Astrocyte (in vitro differentiated cells and primary cell): ENCODE results near the gene TPGS1. TPM values are rescaled to one million over a fixed set of nuclear protein-coding genes. Genes with fewer than 3 reads are reported as not detected.

Experiments
- DNase-seq: peaks from one replicate; pipeline ENCODE4 v3.0.0-alpha.2; 2010; ENCODE audit warnings: low read depth
- FAIRE-seq: peaks from 2 replicates; lab custom pipeline; 2011; peaks lifted over from hg19 to GRCh38; lab: Jason Lieb, UNC
- H2AFZ ChIP-seq: 2 replicates; pipeline ENCODE4 v1.6.0; 2012; ENCODE audit warnings: low read depth, low read length, inconsistent platforms
- H3K27ac ChIP-seq: 2 replicates; pipeline ENCODE4 v1.5.1; 2011; ENCODE audit warnings: low read depth, low read length, inconsistent platforms
- H3K27me3 ChIP-seq: 2 replicates; pipeline ENCODE4 v1.6.0; 2011; ENCODE audit warnings: low read length, inconsistent platforms; ENCODE audit not compliant: insufficient read depth
- H3K36me3 ChIP-seq: 2 replicates; pipeline ENCODE4 v1.5.1; 2011; ENCODE audit warnings: low read length, inconsistent platforms; ENCODE audit not compliant: insufficient read depth
- H3K4me1 ChIP-seq: 2 replicates; pipeline ENCODE4 v1.5.1; 2011; ENCODE audit warnings: low read length, inconsistent platforms; ENCODE audit not compliant: insufficient read depth
- H3K4me2 ChIP-seq: 2 replicates; pipeline ENCODE4 v1.6.0; 2012; ENCODE audit warnings: low read length, inconsistent platforms
- H3K4me3 ChIP-seq: 2 replicates; pipeline ENCODE4 v1.5.1; 2011; ENCODE audit warnings: low read depth, mild to moderate bottlenecking, low read length, inconsistent platforms; ENCODE audit not compliant: insufficient read depth
- H3K79me2 ChIP-seq: 2 replicates; pipeline ENCODE4 v1.6.0; 2012; ENCODE audit warnings: mild to moderate bottlenecking, low read length, inconsistent platforms; ENCODE audit not compliant: insufficient read depth
- H3K9ac ChIP-seq: 2 replicates; pipeline ENCODE4 v1.6.0; 2012; ENCODE audit warnings: mild to moderate bottlenecking, low read length, inconsistent platforms
- H3K9me3 ChIP-seq: 2 replicates; pipeline ENCODE4 v1.5.1; 2012; ENCODE audit warnings: low read depth, mild to moderate bottlenecking, low read length, inconsistent platforms; ENCODE audit not compliant: insufficient read depth
- H4K20me1 ChIP-seq: 2 replicates; pipeline ENCODE4 v1.6.0; 2012; ENCODE audit warnings: low read length, inconsistent platforms; ENCODE audit not compliant: insufficient read depth
- H3K27ac Mint-ChIP-seq: one replicate; pipeline ENCODE4 v1.8.0; 2021; ENCODE audit warnings: mild to moderate bottlenecking, mixed read lengths; ENCODE audit not compliant: unreplicated experiment
- H3K27me3 Mint-ChIP-seq: one replicate; pipeline ENCODE4 v1.8.0; 2021; ENCODE audit warnings: low read depth, mixed read lengths; ENCODE audit not compliant: unreplicated experiment
- H3K36me3 Mint-ChIP-seq: one replicate; pipeline ENCODE4 v1.8.0; 2021; ENCODE audit warnings: low read depth, mixed read lengths; ENCODE audit not compliant: unreplicated experiment
- H3K4me1 Mint-ChIP-seq: one replicate; pipeline ENCODE4 v1.8.0; 2021; ENCODE audit warnings: low read depth, mixed read lengths; ENCODE audit not compliant: unreplicated experiment
- H3K4me3 Mint-ChIP-seq: one replicate; pipeline ENCODE4 v1.8.0; 2021; ENCODE audit warnings: mild to moderate bottlenecking, moderate library complexity, mixed read lengths; ENCODE audit not compliant: unreplicated experiment
- H3K9me3 Mint-ChIP-seq: one replicate; pipeline ENCODE4 v1.8.0; 2021; ENCODE audit warnings: mild to moderate bottlenecking, mixed read lengths; ENCODE audit not compliant: unreplicated experiment
- CTCF ChIP-seq: IDR thresholded peaks from 2 replicates; pipeline ENCODE4 v1.5.1; 2011; ENCODE audit warnings: low read depth, mild to moderate bottlenecking, inconsistent platforms, low read length, moderate library complexity; ENCODE audit not compliant: insufficient read depth
- EZH2 ChIP-seq: IDR thresholded peaks from 2 replicates; pipeline ENCODE4 v1.6.1; 2012; ENCODE audit warnings: mild to moderate bottlenecking, low read length, inconsistent platforms; ENCODE audit not compliant: insufficient read depth
- total RNA-seq: library from RNA; stranded (reverse); gene quantifications from 2 replicates; pipeline ENCODE4 v1.2.1, GENCODE V29; 2021

The TPGS1 gene
- total RNA-seq, 1 donor from 2014 or later, result 17.9 TPM

GRCh38 chr19:567296-567900 is 60.1 kb downstream of the TPGS1 start:
- DNase-seq (no peak), FAIRE-seq (no peak)
- Mint-ChIP-seq H3K9me3 (peaks cover 3% of the 10 kb centered on the region), H3K4me3 (no peak overlapping the region), H3K27me3 (no peaks in the 10 kb centered on the region), H3K36me3 (peaks cover 4% of the 10 kb centered on the region), H3K27ac (no peak overlapping the region), H3K4me1 (no peaks in the 10 kb centered on the region)
- Histone ChIP-seq H3K4me2 (no peak overlapping the region), H2AFZ (no peak overlapping the region), H3K4me3 (no peak overlapping the region), H3K9me3 (no peaks in the 10 kb centered on the region), H3K27me3 (no peaks in the 10 kb centered on the region), H3K27ac (no peak overlapping the region), H3K79me2 (peaks cover under 1% of the 10 kb centered on the region), H3K36me3 (no peaks in the 10 kb centered on the region), H3K4me1 (peaks cover 10% of the 10 kb centered on the region), H3K9ac (no peak overlapping the region), H4K20me1 (no peaks in the 10 kb centered on the region)
- TF ChIP-seq EZH2 (no peak), CTCF (no peak)

Other genes with a start within 250 kb of the TPGS1 start
- 2.9 and 3.7 TPM in 2 replicates for gene PLPP2, start 216.1 kb upstream of the TPGS1 start, total RNA-seq
- gene MIER2, start 162.7 kb upstream of the TPGS1 start, total RNA-seq, result 43.5 and 55.8 TPM in 2 replicates
- 2.9 and 3.4 TPM in 2 replicates for gene C2CD4C, start 98.3 kb upstream of the TPGS1 start, total RNA-seq
- gene SHC2, start 46.5 kb upstream of the TPGS1 start, total RNA-seq, result 27.5 and 29.7 TPM in 2 replicates
- gene MADCAM1, start 11.0 kb upstream of the TPGS1 start, total RNA-seq, result 0.57 and 0.60 TPM in 2 replicates
- gene CDC34, start 24.3 kb downstream of the TPGS1 start, total RNA-seq, result 190 and 192 TPM in 2 replicates
- 0.70 and 0.75 TPM in 2 replicates for gene GZMM, start 36.6 kb downstream of the TPGS1 start, total RNA-seq
- gene BSG, start 65.1 kb downstream of the TPGS1 start, total RNA-seq, result 807 and 871 TPM in 2 replicates
- gene HCN2, start 82.4 kb downstream of the TPGS1 start, total RNA-seq, result 4.8 and 5.5 TPM in 2 replicates
- gene POLRMT, start 126.0 kb downstream of the TPGS1 start, total RNA-seq, result 43.4 and 45.3 TPM in 2 replicates
- gene FGF22, start 132.4 kb downstream of the TPGS1 start, total RNA-seq, result 0.25 TPM in 1 of 2 replicates, not detected in the other
- 58.3 and 58.5 TPM in 2 replicates for gene RNF126, start 155.7 kb downstream of the TPGS1 start, total RNA-seq
- 72.0 and 78.8 TPM in 2 replicates for gene FSTL3, start 168.9 kb downstream of the TPGS1 start, total RNA-seq
- gene PRSS57, start 188.0 kb downstream of the TPGS1 start, total RNA-seq, result not detected in 2 replicates
- gene PALM, start 201.4 kb downstream of the TPGS1 start, total RNA-seq, result 60.0 and 67.3 TPM in 2 replicates
- 0.36 and 0.43 TPM in 2 replicates for gene MISP, start 243.6 kb downstream of the TPGS1 start, total RNA-seq